Colonic mucosa (tissue), 4 donors: ENCODE data around the gene PSME3. TPM values are rescaled to one million over a fixed set of nuclear protein-coding genes. Genes with fewer than 3 reads are reported as not detected.

Source experiments
- DNase-seq: peaks from one replicate; pipeline ENCODE4 v3.0.0-alpha.2; 2020
- H3K27ac ChIP-seq: fragments of 200-600 bp; one replicate; pipeline ENCODE4 v1.8.0; 2021
- H3K27me3 ChIP-seq: fragments of 200-600 bp; one replicate; pipeline ENCODE4 v1.8.0; 2021
- H3K36me3 ChIP-seq: fragments of 200-600 bp; one replicate; pipeline ENCODE4 v1.8.0; 2021
- H3K4me1 ChIP-seq: fragments of 200-600 bp; one replicate; pipeline ENCODE4 v1.8.0; 2021; ENCODE audit warnings: mild to moderate bottlenecking
- H3K4me3 ChIP-seq: fragments of 200-600 bp; one replicate; pipeline ENCODE4 v1.8.0; 2021
- H3K9ac ChIP-seq, 2 donors: one replicate each; pipeline ENCODE4 v1.7.0; 2013; ENCODE audit warnings: control low read depth in 2 of 2, low read depth in 2 of 2, low read length in 2 of 2
- H3K9me3 ChIP-seq: fragments of 200-600 bp; one replicate; pipeline ENCODE4 v1.8.0; 2021
- CTCF ChIP-seq: fragments of 200-600 bp; IDR thresholded peaks from one replicate; pipeline ENCODE4 v1.8.0; 2022; ENCODE audit warnings: antibody characterized with exemption, mild to moderate bottlenecking
- intact Hi-C: fragments of 100-400 bp; cut with DNase I; formaldehyde crosslinking; loops from one replicate; pipeline ENCODE4 v1.14.1; 2022
- microRNA-seq: library from miRNA; unstranded; fragments of <30 nt; microRNA quantifications from one replicate; pipeline ENCODE4, GENCODE V29; 2019
- total RNA-seq, 2 donors: library from RNA; stranded (reverse); fragmentation: NEBNext Ultra II Directional in 1 of 2; extraction: Animal tissue kit (Norgen Biotek cat#: 25700) in 1 of 2; gene quantifications; one replicate each; pipeline ENCODE4 v1.2.1, GENCODE V29; 2021
- donor health status: healthy.
- donor health status: DM: no; HTN: no; CAD: no.
- donor health status: DM: no; HTN: no; CAD: no.

Gene PSME3
- total RNA-seq, 2 donors from 2014 or later, result 86.4 to 163 TPM

GRCh38 chr17:42893359-42893758 lies 60.2 kb downstream of the PSME3 start:
- intact Hi-C loops, result no loop called here
- no peak for TF ChIP-seq CTCF
- no peak overlapping the region for H3K4me3 ChIP-seq
- no peak for DNase-seq
- H3K9ac ChIP-seq, result no peak overlapping the region
- no peaks in the 10 kb centered on the region for H3K9me3 ChIP-seq
- peaks cover 8% of the 10 kb centered on the region for H3K4me1 ChIP-seq
- H3K27ac ChIP-seq, result no peak overlapping the region
- H3K27me3 ChIP-seq, result no peaks in the 10 kb centered on the region
- H3K36me3 ChIP-seq, result no peaks in the 10 kb centered on the region

Small RNAs within 50 kb of the gene (microRNA-seq; reads per million reads assigned to microRNA genes)
- 1.7 reads per million for gene MIR6781

Other genes starting within 250 kb of the PSME3 start
- 10 to 100 TPM; 49.2 to 60.3 TPM for gene RETREG3, start 224.0 kb upstream of the PSME3 start, total RNA-seq
- gene TUBG1, start 223.7 kb upstream of the PSME3 start, total RNA-seq, result 10 to 100 TPM; 32.3 to 86.9 TPM
- 1 to 10 TPM; 5.6 to 7.7 TPM for gene TUBG2, start 174.1 kb upstream of the PSME3 start, total RNA-seq
- gene PLEKHH3, start 156.4 kb upstream of the PSME3 start, total RNA-seq, result 10 to 100 TPM; 14.6 to 17.6 TPM
- under 1 TPM; 0.56 to 0.86 TPM for gene CCR10, start 151.6 kb upstream of the PSME3 start, total RNA-seq
- gene CNTNAP1, start 150.9 kb upstream of the PSME3 start, total RNA-seq, result 1 to 10 TPM; 1.5 to 5.0 TPM
- gene EZH1, start 88.4 kb upstream of the PSME3 start, total RNA-seq, result 10 to 100 TPM; 15.9 to 20.3 TPM
- gene RAMP2, start 72.2 kb upstream of the PSME3 start, total RNA-seq, result 1 to 10 TPM; 3.5 to 8.4 TPM
- 100 to 1,000 TPM in 1 of 2 donors, 10 to 100 TPM in 1; 86.9 to 105 TPM for gene VPS25, start 59.9 kb upstream of the PSME3 start, total RNA-seq
- 10 to 100 TPM; 32.6 to 54.6 TPM for gene WNK4, start 52.8 kb upstream of the PSME3 start, total RNA-seq
- 100 to 1,000 TPM; 167 to 219 TPM for gene COA3, start 34.7 kb upstream of the PSME3 start, total RNA-seq
- gene CNTD1, start 34.5 kb upstream of the PSME3 start, total RNA-seq, result under 1 TPM in 1 of 2 donors, not detected in 1; 0.61 TPM
- gene BECN1, start 9.1 kb upstream of the PSME3 start, total RNA-seq, result 100 to 1,000 TPM; 118 to 145 TPM
- gene AOC2, start 11.2 kb downstream of the PSME3 start, total RNA-seq, result 1 to 10 TPM in 1 of 2 donors, under 1 TPM in 1; 0.32 to 1.1 TPM
- gene AOC3, start 17.8 kb downstream of the PSME3 start, total RNA-seq, result 10 to 100 TPM in 1 of 2 donors, 1 to 10 TPM in 1; 5.3 to 28.3 TPM
- gene G6PC1, start 67.4 kb downstream of the PSME3 start, total RNA-seq, result under 1 TPM in 1 of 2 donors, not detected in 1; 0.40 TPM
- 10 to 100 TPM; 19.8 to 34.3 TPM for gene AARSD1, start 131.1 kb downstream of the PSME3 start, total RNA-seq
- 1 to 10 TPM; 1.5 to 2.4 TPM for gene PTGES3L, start 146.7 kb downstream of the PSME3 start, total RNA-seq
- 10 to 100 TPM; 18.7 to 22.3 TPM for gene RUNDC1, start 147.2 kb downstream of the PSME3 start, total RNA-seq
- gene RPL27, start 165.0 kb downstream of the PSME3 start, total RNA-seq, result 100 to 1,000 TPM; 707 to 851 TPM
- 10 to 100 TPM; 25.9 to 27.9 TPM for gene IFI35, start 173.4 kb downstream of the PSME3 start, total RNA-seq
- gene VAT1, start 189.0 kb downstream of the PSME3 start, total RNA-seq, result 10 to 100 TPM; 33.2 to 61.5 TPM
- under 1 TPM; 0.30 to 0.56 TPM for gene RND2, start 191.8 kb downstream of the PSME3 start, total RNA-seq